ENCODE data around the gene KCNQ1. TPM values are rescaled to one million over a fixed set of nuclear protein-coding genes. Genes with fewer than 3 reads are reported as not detected.

KCNQ1 gene
- polyA plus RNA-seq, 1 of the 3 experiments (the other 2 are of a cell fraction): 0.05 TPM

DNA sequence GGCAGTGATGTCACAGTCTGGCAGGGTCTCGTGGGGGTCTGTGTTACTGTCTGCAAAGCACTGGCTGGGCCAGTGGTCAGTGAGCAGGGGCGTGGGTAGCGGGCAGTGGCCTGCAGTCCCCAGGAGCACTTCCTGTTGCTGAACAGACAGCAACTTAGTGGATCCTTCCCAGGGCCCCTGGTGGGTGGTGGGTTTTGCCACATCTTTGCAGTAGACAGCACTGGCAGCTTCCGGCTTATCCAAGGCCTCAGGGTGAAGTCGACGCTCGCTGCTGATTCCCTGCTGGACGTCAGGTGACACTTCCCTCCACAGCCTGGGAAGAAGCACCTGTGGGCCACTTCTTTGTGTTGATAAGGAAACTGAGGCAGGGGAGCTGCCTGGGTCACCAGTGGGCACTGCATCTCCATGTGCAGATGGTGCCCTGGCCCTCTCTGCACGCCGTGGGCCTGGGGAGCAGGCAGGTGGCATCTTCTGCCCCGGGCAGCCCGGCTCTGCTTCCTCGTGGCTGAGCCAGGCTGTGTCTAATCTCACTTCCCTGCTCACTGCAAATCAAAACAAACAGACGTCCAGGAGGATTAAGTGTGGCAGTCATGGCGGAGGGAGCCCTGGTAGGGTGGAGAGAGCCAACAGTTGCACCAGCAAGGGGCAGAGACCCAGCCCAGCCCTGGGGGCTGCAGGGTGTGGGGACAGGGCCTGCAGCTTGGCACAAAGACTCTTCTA, 79.8 kb downstream of the KCNQ1 start:
- Histone ChIP-seq H2AFZ (ENCODE audit: low read depth) (no peak overlapping the region), H3F3A (replicated peaks; ENCODE audit: insufficient read depth) (no peaks in the 10 kb centered on the region), H3K4me1 (ENCODE audit: control insufficient read depth in 1 of 2, insufficient read depth in 2 of 2, low read depth in 1 of 2, low read length in 1 of 2) (peaks cover 0 to 5% of the 10 kb centered on the region in 2 experiments; a peak in 1 of 4 replicates), H3K27me3 (ENCODE audit: insufficient read depth) (no peaks in the 10 kb centered on the region), H3K79me2 (ENCODE audit: insufficient read depth) (no peaks in the 10 kb centered on the region), H3K4me2 (no peak overlapping the region), H3K4me3 (ENCODE audit: low read depth in 2 of 2, low read length in 1 of 2) (no peak overlapping the region), H3K36me3 (replicated peaks in 1 of 2; ENCODE audit: control insufficient read depth in 1 of 2, insufficient read depth in 2 of 2, low read length in 1 of 2) (no peaks in the 10 kb centered on the region), H3K9ac (no peak overlapping the region), H3K9me2 (no peaks in the 10 kb centered on the region), H4K20me1 (ENCODE audit: insufficient read depth) (no peaks in the 10 kb centered on the region), H3K27ac (ENCODE audit: low read depth in 2 of 2, low read length in 1 of 2) (no peak overlapping the region; a peak in 1 of 4 replicates), H3K9me3 (no peaks in the 10 kb centered on the region)
- TF ChIP-seq RAD21 (IDR thresholded peaks at IDR 0.05; ENCODE audit: low read length): no peak
- no peak for TF ChIP-seq FOXJ3 (CRISPR knock-in tag; IDR thresholded peaks at IDR 0.05)
- no peak for TF ChIP-seq TEAD4 (IDR thresholded peaks at IDR 0.05; ENCODE audit: borderline replicate concordance, insufficient read depth)
- TF ChIP-seq FOSL2 (IDR thresholded peaks at IDR 0.05; ENCODE audit: borderline replicate concordance, low read depth): no peak
- TF ChIP-seq EZH2phosphoT487 (IDR thresholded peaks at IDR 0.05; ENCODE audit: borderline replicate concordance, low read depth): no peak
- no peak for TF ChIP-seq NRF1 (IDR thresholded peaks at IDR 0.05; ENCODE audit: low read depth, low read length)
- no peak for TF ChIP-seq TAF1 (IDR thresholded peaks at IDR 0.05; ENCODE audit: borderline replicate concordance, low read depth, low read length)
- TF ChIP-seq GATA2 (CRISPR knock-in tag; IDR thresholded peaks at IDR 0.05): no peak
- TF ChIP-seq, protein P1, sequence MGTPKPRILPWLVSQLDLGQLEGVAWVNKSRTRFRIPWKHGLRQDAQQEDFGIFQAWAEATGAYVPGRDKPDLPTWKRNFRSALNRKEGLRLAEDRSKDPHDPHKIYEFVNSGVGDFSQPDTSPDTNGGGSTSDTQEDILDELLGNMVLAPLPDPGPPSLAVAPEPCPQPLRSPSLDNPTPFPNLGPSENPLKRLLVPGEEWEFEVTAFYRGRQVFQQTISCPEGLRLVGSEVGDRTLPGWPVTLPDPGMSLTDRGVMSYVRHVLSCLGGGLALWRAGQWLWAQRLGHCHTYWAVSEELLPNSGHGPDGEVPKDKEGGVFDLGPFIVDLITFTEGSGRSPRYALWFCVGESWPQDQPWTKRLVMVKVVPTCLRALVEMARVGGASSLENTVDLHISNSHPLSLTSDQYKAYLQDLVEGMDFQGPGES (IDR thresholded peaks at IDR 0.05; ENCODE audit: low read depth, low read length): no peak
- no peak for TF ChIP-seq SMC3 (IDR thresholded peaks at IDR 0.05; ENCODE audit: low read depth, low read length)
- no peak for TF ChIP-seq YY1 (IDR thresholded peaks at IDR 0.05; ENCODE audit: low read depth)
- TF ChIP-seq, protein P2, sequence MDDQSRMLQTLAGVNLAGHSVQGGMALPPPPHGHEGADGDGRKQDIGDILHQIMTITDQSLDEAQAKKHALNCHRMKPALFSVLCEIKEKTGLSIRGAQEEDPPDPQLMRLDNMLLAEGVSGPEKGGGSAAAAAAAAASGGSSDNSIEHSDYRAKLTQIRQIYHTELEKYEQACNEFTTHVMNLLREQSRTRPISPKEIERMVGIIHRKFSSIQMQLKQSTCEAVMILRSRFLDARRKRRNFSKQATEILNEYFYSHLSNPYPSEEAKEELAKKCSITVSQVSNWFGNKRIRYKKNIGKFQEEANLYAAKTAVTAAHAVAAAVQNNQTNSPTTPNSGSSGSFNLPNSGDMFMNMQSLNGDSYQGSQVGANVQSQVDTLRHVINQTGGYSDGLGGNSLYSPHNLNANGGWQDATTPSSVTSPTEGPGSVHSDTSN (IDR thresholded peaks at IDR 0.05): no peak
- no peak for TF ChIP-seq GABPA (IDR thresholded peaks at IDR 0.05; ENCODE audit: low read depth)
- no peak for TF ChIP-seq NFIC (IDR thresholded peaks at IDR 0.05; ENCODE audit: borderline replicate concordance)
- TF ChIP-seq SIN3A (IDR thresholded peaks at IDR 0.05; ENCODE audit: borderline replicate concordance, low read depth, low read length): no peak
- TF ChIP-seq, protein P3, sequence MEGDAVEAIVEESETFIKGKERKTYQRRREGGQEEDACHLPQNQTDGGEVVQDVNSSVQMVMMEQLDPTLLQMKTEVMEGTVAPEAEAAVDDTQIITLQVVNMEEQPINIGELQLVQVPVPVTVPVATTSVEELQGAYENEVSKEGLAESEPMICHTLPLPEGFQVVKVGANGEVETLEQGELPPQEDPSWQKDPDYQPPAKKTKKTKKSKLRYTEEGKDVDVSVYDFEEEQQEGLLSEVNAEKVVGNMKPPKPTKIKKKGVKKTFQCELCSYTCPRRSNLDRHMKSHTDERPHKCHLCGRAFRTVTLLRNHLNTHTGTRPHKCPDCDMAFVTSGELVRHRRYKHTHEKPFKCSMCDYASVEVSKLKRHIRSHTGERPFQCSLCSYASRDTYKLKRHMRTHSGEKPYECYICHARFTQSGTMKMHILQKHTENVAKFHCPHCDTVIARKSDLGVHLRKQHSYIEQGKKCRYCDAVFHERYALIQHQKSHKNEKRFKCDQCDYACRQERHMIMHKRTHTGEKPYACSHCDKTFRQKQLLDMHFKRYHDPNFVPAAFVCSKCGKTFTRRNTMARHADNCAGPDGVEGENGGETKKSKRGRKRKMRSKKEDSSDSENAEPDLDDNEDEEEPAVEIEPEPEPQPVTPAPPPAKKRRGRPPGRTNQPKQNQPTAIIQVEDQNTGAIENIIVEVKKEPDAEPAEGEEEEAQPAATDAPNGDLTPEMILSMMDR (IDR thresholded peaks at IDR 0.05): no peak
- no peak for TF ChIP-seq CHD2 (IDR thresholded peaks at IDR 0.05; ENCODE audit: low read length, partially characterized antibody)
- TF ChIP-seq, protein P4, sequence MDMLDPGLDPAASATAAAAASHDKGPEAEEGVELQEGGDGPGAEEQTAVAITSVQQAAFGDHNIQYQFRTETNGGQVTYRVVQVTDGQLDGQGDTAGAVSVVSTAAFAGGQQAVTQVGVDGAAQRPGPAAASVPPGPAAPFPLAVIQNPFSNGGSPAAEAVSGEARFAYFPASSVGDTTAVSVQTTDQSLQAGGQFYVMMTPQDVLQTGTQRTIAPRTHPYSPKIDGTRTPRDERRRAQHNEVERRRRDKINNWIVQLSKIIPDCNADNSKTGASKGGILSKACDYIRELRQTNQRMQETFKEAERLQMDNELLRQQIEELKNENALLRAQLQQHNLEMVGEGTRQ (IDR thresholded peaks at IDR 0.05; ENCODE audit: borderline replicate concordance, low read depth, low read length): no peak
- TF ChIP-seq, protein P5, sequence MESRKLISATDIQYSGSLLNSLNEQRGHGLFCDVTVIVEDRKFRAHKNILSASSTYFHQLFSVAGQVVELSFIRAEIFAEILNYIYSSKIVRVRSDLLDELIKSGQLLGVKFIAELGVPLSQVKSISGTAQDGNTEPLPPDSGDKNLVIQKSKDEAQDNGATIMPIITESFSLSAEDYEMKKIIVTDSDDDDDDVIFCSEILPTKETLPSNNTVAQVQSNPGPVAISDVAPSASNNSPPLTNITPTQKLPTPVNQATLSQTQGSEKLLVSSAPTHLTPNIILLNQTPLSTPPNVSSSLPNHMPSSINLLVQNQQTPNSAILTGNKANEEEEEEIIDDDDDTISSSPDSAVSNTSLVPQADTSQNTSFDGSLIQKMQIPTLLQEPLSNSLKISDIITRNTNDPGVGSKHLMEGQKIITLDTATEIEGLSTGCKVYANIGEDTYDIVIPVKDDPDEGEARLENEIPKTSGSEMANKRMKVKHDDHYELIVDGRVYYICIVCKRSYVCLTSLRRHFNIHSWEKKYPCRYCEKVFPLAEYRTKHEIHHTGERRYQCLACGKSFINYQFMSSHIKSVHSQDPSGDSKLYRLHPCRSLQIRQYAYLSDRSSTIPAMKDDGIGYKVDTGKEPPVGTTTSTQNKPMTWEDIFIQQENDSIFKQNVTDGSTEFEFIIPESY (IDR thresholded peaks at IDR 0.05; ENCODE audit: borderline replicate concordance, low read depth): no peak
- ChIA-PET POLR2A (no interaction called here), CTCF (interaction anchor here (1.3 to 14.0 kb wide), 3 partner anchors 8 to 362 kb away, joined by 4 to 461 read pairs (median 68); no protein-coding TSS in a partner anchor)
- WGBS (ENCODE audit: low lambda C conversion rate): 26% methylated on average over 8 of the region's 15 CpGs
- DNase-seq: peak; percentile 41

Measured in SK-N-SH (cell line).